ENCODE results near the gene DGCR8.

Gene DGCR8

DNA sequence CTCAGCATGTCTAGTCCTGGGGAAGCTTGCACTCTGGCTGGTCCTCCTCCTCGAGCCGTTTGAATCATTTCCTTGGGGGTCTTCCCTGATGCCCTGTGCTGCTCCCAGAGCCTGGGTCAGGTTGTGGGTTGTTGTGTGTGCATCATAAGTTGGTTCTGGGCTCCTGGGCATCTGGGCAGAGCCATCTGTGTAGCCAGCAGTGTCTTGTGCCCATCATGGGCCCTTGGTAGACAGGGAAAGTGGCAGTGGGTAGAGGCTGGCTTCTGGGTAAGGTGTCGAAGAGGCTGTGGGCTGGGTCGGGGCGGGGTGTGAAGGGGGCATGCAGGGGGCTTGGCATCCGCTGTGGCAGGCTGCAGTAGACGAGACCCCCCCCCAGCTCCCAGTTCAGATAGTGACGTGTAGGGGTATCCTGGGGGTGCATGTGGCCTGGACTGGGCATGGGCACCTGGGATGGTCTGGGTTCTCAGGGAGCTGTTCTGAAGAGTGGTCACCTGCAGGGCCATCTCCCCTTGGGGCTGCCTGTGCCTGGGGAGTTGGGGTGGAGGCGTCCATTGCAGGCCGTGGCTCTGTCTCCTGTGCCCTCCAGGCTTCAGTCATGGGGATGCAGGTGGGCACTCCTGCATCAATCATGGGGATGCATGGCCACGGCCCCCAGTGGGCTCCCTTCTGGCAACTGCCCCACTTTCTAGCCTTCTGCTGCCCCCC is 44.2 kb downstream of the DGCR8 start:
- no peak for DNase-seq (ENCODE audit: low read depth in 2 of 2)

DNA sequence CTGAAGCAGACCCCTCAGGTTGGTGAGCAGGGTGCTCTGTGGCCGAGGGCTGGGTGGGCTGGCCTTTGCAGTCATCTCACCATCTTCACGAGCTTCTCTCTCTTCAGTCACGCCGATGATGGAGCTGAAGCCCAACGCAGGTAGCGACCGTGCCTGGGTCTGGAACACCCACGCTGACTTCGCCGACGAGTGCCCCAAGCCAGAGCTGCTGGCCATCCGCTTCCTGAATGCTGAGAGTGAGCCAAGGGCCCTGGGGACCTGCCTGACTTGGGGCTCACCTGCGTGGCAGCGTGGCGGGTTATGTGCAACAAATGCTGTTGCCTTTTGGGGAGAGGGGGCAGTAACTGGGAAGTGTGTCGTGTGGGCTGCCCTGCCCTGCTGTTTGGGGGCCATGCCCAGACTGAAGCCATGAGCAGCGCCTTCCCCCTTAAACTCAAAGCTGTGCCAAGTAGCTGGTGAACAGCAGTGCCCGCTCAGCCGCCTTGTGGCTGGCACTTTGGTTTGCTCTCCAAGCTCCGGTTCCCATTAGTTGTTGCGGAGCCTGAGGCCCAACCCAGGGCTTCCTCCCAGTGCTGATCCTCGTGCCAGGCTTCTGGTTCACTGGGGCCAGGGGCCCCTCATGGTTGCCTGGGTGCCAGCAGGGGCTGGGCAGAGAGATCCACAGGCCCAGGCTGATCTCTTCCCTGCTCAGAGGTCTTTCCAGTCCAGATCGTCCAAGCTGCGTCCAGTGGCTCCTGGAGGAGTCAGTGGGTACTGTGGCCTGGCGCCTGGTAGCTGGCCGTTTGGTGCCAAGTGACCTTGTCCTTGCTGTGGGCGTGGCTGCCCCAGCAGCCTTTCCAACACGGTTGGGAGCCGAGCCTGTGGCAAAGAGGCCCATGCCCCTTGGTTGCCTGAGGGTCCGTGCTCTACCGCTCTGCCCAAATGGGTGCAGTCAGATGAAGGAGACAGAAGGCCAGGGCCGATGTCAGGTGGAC is 45.4 kb downstream of the DGCR8 start:
- no peak for DNase-seq (ENCODE audit: low read depth in 2 of 2)

DNA sequence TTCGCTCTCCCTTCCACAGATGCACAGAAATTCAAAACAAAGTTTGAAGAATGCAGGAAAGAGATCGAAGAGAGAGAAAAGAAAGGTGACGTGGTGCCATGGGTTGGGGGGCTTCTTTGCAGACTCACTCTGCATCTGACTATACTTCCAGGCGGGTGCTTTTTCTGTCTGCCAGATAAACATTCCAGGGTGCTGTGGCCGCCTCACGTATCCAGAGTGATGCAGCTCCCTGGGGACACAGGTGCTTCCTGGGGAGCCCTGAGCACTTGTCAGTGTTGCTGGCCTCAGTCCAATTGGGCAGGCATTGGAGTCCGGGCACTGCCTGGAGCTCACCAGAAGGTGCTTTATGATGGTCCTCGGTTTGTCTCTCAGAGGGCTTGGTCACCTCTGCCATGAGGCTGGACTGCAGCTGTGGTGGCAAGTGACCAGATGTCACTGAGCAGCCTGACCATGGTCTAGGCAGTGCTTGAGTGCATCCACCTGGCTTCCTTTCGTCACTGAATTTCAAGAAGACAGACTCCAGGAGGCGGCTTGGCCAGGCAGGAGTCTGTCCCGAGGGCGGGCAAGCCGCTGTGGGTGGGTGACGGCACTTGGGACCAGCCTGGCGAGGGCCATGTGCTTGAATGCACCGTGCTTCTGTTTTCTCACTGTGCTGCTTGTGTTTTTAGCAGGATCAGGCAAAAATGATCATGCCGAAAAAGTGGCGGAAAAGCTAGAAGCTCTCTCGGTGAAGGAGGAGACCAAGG is 46.4 kb downstream of the DGCR8 start:
- no peak for DNase-seq (ENCODE audit: low read depth in 2 of 2)

DNA sequence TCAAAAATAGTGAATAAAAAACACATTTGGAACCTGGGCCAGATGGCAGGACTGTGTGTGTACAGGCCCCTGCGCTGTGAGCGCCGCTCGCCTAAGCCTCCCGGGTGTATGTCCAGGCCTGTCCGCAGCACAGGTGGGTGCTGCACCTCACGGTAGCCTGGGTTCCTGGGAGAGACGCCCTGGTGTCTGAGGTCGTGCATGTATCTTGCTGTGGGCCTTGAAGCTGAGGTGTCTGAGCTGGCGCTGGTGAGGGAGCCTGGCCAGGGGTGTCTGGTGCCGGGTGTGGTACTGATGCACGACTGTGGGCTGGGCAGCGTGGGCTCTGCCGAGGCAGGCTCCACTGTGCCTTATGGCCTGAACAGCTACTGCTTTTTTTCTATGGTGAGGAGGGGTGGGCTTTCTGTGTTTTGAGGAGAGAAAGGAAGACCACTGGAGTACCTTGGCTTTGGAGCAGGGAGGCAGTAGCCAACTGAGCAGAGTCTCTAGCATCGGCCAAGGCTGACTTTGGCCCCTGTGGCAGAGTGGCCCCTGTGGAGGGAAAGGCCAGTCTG is 47.4 kb downstream of the DGCR8 start:
- no peak for DNase-seq (ENCODE audit: low read depth in 2 of 2)

DNA sequence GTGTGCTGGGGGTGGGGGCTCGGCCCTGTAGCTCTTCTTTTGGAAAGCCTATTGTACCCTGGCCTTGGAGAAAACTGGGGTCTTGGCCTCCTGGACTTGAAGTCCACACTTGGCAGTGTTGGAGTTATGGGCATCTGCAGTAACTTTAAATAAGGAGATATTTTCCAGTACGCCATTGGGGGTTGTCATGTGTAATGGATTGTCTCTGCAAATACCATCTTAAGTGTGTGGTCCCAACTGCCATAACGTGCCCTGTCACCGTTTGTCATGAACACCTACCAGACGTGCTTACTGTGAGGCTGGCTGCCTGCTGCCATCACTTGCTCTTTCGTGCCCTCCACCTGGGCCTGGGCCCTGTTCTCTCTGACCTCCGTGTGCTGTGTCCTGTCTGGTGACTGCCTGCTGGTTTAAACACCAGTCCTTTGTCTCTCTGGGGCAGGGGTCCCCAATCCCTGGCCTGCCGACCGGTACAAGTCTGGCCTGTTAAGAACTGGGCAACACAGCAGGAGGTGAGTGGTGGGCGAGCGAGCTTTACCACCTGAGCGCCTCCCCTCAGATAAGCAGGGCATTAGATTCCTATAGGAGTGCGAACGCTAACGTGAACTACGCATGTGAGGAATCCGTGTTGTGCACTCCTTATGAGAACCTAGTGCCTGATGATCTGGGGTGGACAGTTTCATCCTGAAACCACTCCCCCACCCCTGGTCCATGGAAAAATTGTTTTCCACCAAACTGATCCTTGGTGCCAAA is 48.0 kb downstream of the DGCR8 start:
- DNase-seq (ENCODE audit: low read depth in 2 of 2): no peak

DNA sequence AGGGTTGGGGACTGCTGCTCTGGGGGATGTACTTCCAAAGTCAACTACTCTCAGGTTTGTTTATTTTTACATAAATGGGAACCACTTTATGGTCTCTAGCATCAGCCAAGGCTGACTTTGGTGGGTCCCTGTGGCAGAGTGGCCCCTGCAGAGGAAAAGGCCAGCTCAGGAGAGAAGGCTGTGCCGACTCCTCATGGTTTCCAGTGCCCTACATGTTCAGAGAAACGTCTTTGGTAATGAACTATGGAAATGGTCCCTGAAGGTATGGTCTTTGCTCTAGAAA is 48.5 kb downstream of the DGCR8 start:
- no peak for DNase-seq (ENCODE audit: low read depth in 2 of 2)

DNA sequence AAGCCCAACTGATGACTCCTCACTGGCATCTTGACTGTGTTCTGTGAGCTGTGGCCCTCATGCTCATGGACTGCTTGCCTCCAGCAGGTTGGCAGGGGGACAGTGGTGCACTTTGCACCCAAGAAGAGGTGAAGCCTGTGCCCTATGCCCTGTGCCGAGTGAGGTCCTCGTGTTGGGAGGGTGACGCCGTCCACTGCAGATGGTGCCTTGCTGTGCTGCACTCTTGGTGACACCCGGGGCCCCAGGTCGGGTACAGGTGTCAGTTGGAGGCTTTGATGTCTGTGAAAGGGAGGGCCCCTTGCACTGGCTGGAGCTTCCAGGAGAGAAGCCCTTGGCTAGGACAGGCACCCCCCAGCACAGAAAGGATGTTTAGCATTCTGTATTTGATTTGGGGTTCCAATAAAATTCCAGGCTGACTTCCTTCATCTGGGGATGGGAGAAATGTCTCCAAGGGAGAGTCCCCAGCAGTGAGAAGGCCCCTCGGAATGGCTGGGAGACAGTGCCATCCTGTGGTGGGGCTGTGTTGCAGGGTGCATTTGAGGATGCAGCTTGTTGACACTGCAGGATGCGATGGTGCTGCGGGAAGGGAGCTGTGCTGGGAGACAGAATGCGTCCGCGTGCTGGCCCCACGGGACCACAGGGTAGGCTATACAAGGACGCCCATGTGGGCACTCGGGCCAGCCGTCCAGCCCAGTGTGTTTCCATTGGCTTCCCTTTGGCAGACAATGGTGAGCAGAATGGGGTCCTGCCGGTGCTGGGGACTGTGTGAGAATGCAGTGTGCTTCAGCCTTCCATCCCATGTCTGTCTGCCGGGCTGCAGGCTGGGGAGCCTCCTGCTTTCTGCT is 49.1 kb downstream of the DGCR8 start:
- DNase-seq (ENCODE audit: low read depth in 2 of 2): no peak

DNA sequence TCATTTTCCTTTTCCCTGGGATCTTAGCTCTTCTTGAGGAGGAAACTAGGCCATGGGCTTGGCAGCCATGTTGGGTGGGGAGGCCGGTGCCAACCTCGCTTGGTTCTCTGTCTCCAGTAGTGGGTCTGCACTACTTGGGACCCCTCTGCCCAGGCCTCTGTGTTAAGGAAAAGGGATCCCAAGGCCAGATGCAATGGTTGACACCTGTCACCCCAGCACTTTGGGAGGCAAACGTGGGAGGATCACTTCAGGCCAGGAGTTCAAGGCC is 49.6 kb downstream of the DGCR8 start:
- no peak for DNase-seq (ENCODE audit: low read depth in 2 of 2)

DNA sequence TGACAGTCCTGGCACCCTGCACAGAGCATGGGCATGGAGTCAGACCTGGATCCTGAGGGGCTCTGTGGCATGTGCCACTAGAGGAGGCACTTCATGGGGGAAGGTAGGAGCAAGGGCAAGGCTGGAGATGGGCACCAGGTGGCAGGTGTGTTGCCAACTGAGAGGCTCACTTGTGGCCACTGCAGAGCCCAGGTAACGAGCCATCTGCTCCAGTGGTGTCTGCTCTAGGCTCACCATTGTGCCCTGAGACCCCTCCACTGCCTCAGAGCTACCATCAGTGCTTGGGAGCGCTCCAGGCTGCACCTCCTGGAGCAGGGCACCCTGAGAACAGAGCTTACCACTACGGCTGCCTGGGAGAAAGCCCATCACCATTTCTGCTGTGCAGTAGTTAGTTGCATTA is 50.3 kb downstream of the DGCR8 start:
- no peak for DNase-seq (ENCODE audit: low read depth in 2 of 2)

DNA sequence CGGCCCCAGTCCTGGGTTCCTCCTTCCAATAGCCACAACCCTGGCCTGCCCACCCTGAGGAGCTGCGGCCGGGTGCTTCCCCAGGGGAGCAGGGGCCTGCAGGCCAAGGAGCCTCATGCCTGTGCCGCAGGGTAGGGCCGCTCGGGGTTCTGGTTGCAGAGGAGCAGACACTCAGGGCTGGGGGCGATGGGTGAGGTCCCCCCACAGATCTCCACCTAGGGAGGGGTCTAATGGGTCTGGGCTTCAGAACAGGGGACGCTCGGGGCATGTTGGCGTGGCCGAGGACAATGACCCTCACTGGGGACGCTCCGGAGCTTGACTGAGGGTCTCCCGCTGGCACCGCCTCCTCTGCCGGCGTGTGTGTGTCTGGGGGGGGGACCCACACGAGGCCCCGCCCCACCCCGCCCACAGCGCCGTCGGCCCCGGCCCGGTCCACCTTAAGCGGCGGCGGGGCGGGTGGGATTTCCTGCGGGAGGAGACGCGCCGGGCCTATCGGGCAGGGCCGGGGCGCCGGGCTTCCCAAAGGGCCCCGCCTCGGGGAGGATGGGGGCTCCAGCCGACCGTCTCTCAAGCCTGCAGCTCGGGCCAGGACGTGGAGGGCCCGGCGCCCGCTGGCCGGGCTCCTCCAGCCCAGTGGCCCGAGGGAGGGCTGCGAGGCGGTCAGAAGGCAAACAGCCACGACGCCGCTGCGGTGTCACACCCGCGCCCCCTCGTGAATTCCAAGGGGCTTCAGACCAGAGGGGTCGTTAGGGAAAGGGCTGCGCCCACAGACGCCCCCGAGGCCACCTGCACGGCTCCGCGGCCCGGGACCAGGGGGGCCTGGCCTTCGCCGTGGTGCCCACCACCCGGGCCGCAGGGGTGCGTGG is 50.9 kb downstream of the DGCR8 start:
- DNase-seq (ENCODE audit: low read depth in 2 of 2): peak; percentile 40 to 42

DNA sequence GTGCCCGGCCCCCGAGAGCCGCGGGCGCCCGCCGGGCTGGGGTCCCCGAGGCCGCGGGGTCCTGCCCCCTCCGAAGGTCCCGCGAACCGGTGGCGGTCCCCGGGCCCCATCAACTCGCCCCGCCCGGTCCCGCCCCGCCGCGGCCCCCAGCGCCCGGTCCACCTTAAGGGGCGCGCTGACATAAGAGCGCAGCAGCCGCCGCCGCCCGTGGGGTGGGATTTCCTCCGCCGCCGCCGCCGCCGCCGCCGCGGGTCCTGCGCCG is 51.5 kb downstream of the DGCR8 start, which contains the start of gene ZDHHC8:
Gene ZDHHC8, plus strand, starts transcription at position 208 of the 262 bp plus-strand sequence. CDS start 144 bp downstream, outside the sequence.
- no peak for DNase-seq (ENCODE audit: low read depth in 2 of 2)

DNA sequence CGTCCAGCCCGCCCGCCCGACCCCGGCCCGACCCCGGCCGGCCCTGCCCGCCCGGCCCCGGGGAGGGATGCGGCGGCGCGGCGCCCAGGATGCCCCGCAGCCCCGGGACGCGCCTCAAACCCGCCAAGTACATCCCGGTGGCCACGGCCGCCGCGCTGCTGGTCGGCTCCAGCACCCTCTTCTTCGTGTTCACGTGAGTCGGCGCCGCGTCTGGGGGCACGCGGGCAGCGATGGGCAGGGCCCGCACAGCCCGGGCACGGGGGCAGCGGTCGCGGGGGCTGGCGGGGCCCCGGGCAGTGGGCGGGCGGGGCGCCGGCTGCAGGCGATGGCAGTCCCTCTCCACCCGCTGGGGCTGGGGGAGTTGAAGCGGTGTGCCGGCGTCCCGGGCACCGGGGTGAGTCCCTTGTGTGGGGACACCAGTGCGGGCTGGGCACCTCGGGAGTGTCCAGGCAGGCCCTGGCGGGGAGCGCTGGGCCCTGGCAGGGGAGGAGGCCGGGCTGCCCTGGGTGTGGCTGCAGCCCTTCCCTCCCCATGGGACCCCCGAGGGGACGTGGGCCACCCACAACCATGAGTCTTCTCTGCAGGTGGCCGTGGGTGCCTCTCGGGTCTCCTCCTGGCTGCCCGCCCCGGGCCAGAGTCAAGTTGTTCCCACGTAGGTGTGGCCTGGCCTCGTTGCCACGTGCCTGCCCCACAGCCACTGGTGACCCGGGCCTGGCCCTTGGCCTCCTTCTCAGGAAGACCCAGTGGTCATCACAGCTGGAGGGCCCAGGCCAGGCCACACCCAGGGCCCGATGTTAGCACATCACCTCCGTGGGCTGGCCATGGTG is 52.0 kb downstream of the DGCR8 start:
- DNase-seq (ENCODE audit: low read depth in 2 of 2): no peak

DNA sequence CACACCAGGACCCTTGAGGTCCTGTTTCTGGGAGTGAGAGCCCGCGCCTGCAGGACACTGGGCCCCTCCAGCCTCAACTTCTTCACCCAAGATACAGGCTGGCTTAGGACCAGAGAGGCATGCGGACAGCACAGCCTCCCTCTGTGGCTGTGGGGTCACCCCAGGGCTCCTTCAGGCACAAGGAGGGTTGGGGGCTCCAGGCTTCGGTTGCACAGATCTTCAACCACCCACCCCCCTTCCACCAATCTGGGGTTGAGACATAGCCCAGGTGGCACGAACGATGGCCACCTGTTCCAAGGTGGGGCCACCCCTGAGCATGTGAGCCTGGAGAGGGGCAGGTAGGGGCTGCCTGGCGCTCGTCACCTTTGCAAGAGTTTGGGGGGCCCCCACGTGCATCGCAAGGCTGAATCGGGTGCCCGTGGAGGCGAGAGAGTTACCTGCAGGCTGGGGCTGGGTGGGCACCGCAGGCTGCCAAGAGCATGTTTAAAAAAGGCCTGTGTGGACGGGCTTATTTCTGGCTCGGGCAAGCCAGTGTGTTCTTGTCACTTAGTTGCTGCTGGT is 52.7 kb downstream of the DGCR8 start:
- DNase-seq (ENCODE audit: low read depth in 2 of 2): no peak

DNA sequence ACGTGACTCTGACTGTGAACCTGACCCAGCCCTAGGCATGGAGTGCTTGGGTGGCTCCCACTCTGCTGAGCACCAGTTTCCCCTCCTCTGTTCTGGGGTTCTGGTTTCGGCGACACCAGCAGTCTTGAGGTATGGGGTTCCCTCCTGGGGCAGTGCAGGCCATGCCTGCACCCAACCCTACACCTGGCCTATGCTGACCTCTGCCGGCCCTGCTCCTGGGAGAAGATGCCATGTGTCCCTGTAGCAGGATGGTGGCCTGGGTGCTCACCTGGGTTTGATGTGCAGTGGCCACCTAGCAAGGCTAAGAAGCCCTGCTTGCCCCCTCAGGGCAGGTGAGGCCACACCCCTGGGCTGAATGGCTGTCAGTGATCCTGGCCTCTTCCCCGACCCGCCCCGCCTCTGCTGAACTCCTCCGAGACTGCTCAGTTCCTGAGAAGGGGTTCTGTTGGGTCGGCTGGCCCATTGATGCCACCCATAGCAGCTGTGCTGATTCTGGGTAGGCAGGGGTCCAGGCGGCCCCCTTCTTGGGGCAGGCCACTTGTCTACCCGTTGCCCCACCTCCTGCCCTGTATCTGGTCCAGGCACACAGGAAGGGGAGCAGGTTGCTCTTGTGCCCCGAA is 54.0 kb downstream of the DGCR8 start:
- DNase-seq (ENCODE audit: low read depth in 2 of 2): no peak

DNA sequence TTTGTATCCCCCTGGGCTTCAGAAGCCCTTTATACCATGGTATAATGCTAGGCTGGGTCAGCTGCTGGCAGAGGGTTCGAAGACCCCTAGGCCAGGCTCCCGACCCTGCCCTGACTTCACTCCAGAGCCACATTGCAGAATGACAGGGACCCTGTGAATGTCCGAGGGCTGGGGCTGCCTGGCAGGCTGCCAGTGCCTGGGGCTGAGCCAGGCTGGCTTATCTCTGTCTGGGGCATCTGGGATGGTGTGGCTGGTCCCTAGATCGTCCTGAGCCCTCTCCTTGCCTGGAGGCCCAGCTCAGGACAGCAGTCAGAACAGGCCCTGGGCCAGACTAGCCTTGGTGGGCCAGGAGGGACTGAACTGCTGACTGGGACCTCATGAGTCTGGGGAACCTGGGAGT is 55.2 kb downstream of the DGCR8 start:
- DNase-seq (ENCODE audit: low read depth in 2 of 2): no peak

DNA sequence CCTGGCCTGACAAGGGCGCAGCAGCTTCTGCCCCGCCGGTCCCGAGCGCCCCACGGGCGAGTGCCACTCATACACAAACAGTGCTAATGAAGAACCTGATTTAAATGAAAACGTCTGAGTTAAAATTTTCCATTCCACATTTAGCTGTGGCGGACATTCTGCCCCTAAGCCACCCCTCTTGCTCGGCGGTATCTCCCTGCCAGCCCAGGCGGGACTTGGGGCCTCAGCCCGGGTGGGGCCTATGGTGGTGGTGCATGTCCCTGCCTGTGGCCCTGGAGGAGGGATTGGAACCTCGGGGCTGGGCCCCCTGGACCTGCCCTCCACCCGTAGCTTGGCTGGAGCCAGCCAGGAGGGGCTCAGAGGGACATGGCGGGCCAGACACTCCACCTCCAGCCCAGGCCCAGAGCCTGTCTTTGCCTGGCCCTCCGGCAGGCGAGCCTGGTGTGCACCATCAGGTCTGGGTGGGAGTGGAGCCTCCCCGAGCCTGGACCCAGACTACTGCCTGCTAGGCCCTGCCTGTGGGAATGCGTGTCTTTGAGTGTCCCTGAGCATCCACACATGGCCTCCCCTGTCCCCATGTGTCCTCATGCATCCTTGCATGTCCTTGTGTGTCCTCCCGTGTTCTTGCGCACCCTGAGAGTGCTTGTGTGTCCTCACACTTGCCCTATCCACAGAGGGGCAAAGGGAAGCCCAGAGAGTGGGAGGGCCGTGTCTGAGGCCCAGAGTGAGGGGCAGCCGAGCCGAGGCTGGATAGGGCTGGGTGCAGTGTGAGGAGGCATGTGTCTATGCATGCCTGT is 56.0 kb downstream of the DGCR8 start:
- DNase-seq (ENCODE audit: low read depth in 2 of 2): no peak

DNA sequence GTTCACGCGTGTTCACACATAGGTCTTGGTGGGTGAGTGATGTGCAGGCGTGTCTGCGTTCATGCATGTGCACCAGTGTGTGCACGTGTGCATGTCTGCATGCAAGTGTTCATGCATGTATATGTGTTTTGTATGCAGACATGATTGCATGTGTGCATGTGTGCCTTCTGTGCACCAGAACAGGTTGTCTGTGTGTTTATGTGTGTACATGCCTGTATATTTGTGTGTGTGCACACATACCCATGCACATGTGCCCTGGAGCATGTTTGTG is 56.5 kb downstream of the DGCR8 start:
- no peak for DNase-seq (ENCODE audit: low read depth in 2 of 2)

DNA sequence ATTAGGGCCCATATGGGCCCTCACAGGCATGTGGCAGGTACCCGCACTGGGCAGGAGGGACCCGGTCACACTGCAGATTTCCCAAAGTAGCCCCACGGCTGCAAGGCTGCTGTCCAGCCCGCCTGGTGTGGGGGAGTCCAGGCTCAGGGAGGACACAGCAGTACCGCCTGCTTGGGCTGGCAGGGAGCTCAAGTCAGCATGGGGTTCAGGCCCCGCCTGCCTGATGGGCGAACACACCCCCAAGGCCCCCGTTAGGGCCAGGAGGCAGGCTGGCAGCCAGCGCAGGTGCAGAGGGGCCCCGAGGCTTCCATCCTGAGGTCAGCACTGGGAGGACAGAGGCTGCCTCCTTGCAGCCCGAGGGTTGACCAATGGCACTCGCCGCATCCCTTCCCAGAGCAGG is 57.1 kb downstream of the DGCR8 start:
- no peak for DNase-seq (ENCODE audit: low read depth in 2 of 2)

All from fibroblast of skin of left quadriceps (primary cell).